Activated CD4-positive, alpha-beta T cell treated with anti-CD3 and anti-CD28 coated beads, Interleukin-2, amount 10 ng/mL, durations not matched to agents 24 days and 14 days (primary cell): ENCODE measurements around the gene ANGPTL7. TPM values are rescaled to one million over a fixed set of nuclear protein-coding genes. Genes with fewer than 3 reads are reported as not detected.

Source experiments
- DNase-seq: peaks from one replicate; pipeline ENCODE4 v3.0.0; 2022
- H3K27ac Mint-ChIP-seq: one replicate; pipeline ENCODE4 v1.8.0; 2022; ENCODE audit warnings: mild to moderate bottlenecking, mixed read lengths
- H3K27me3 Mint-ChIP-seq: one replicate; pipeline ENCODE4 v1.8.0; 2022; ENCODE audit warnings: mixed read lengths
- H3K36me3 Mint-ChIP-seq: one replicate; pipeline ENCODE4 v1.8.0; 2022; ENCODE audit warnings: low read depth, mild to moderate bottlenecking, mixed read lengths
- H3K4me1 Mint-ChIP-seq: one replicate; pipeline ENCODE4 v1.8.0; 2021; ENCODE audit warnings: mixed read lengths
- H3K4me3 Mint-ChIP-seq: one replicate; pipeline ENCODE4 v1.8.0; 2022; ENCODE audit warnings: mild to moderate bottlenecking, moderate library complexity, mixed read lengths
- H3K9me3 Mint-ChIP-seq: one replicate; pipeline ENCODE4 v1.8.0; 2021; ENCODE audit warnings: mixed read lengths
- intact Hi-C: fragments of 100-400 bp; cut with micrococcal nuclease; formaldehyde crosslinking; loops from one replicate; pipeline ENCODE4 v1.15.1; 2023
- total RNA-seq: library from RNA; stranded (reverse); gene quantifications from 2 replicates; pipeline ENCODE4 v1.2.3, GENCODE V29; 2022

The ANGPTL7 gene
- not detected in 2 replicates for total RNA-seq

- peaks cover 14% of the 10 kb centered on the region for H3K36me3 Mint-ChIP-seq
- no peaks in the 10 kb centered on the region for H3K27me3 Mint-ChIP-seq
- intact Hi-C loops, result no loop called here
- no peak within 1 kb of the TSS for H3K27ac Mint-ChIP-seq
- no peak for DNase-seq
- H3K4me1 Mint-ChIP-seq, result peaks cover 2% of the 10 kb centered on the region
- H3K9me3 Mint-ChIP-seq, result no peaks in the 10 kb centered on the region
- no peak within 1 kb of the TSS for H3K4me3 Mint-ChIP-seq
These were observed at the start of gene ANGPTL7 for GRCh38 chr1:11188858-11189451. ANGPTL7 (plus strand) TSS chr1:11189355; CDS start chr1:11189580, 225 bp downstream.

GRCh38 chr1:11142618-11143391 lies 46.4 kb upstream of the ANGPTL7 start:
- peaks cover 12% of the 10 kb centered on the region for H3K4me1 Mint-ChIP-seq
- no peaks in the 10 kb centered on the region for H3K9me3 Mint-ChIP-seq
- no peaks in the 10 kb centered on the region for H3K27me3 Mint-ChIP-seq
- H3K27ac Mint-ChIP-seq, result peak overlapping the region; percentile 92
- peaks cover 34% of the 10 kb centered on the region for H3K36me3 Mint-ChIP-seq
- no peak for DNase-seq
- intact Hi-C loops, result no loop called here
- H3K4me3 Mint-ChIP-seq, result no peak overlapping the region

- Mint-ChIP-seq H3K27me3 (no peaks in the 10 kb centered on the region), H3K4me1 (peaks cover 12% of the 10 kb centered on the region), H3K4me3 (no peak overlapping the region), H3K27ac (peak overlapping the region; percentile 92), H3K9me3 (no peaks in the 10 kb centered on the region), H3K36me3 (peaks cover 34% of the 10 kb centered on the region)
- DNase-seq, result no peak
- intact Hi-C loops, result no loop called here
These were observed 45.8 kb upstream of the ANGPTL7 start for GRCh38 chr1:11143401-11143800.

GRCh38 chr1:11143907-11144306 lies 45.2 kb upstream of the ANGPTL7 start:
- H3K27ac Mint-ChIP-seq, result peak overlapping the region; percentile 92
- intact Hi-C loops, result no loop called here
- H3K4me1 Mint-ChIP-seq, result peaks cover 12% of the 10 kb centered on the region
- no peaks in the 10 kb centered on the region for H3K27me3 Mint-ChIP-seq
- DNase-seq, result no peak
- peak overlapping the region; percentile 30 for H3K4me3 Mint-ChIP-seq
- H3K36me3 Mint-ChIP-seq, result peaks cover 28% of the 10 kb centered on the region
- no peaks in the 10 kb centered on the region for H3K9me3 Mint-ChIP-seq

GRCh38 chr1:11144570-11145256 lies 44.4 kb upstream of the ANGPTL7 start:
- Mint-ChIP-seq H3K27me3 (no peaks in the 10 kb centered on the region), H3K4me1 (peaks cover 12% of the 10 kb centered on the region), H3K9me3 (no peaks in the 10 kb centered on the region), H3K4me3 (no peak overlapping the region), H3K36me3 (peaks cover 24% of the 10 kb centered on the region), H3K27ac (no peak overlapping the region)
- DNase-seq, result no peak
- intact Hi-C loops, result no loop called here

GRCh38 chr1:11145741-11146140 lies 43.4 kb upstream of the ANGPTL7 start:
- H3K4me1 Mint-ChIP-seq, result peaks cover 12% of the 10 kb centered on the region
- H3K36me3 Mint-ChIP-seq, result peaks cover 24% of the 10 kb centered on the region
- no peaks in the 10 kb centered on the region for H3K9me3 Mint-ChIP-seq
- no peaks in the 10 kb centered on the region for H3K27me3 Mint-ChIP-seq
- intact Hi-C loops, result no loop called here
- H3K27ac Mint-ChIP-seq, result no peak overlapping the region
- DNase-seq, result no peak
- no peak overlapping the region for H3K4me3 Mint-ChIP-seq

- Mint-ChIP-seq H3K4me3 (no peak overlapping the region), H3K36me3 (peaks cover 29% of the 10 kb centered on the region), H3K9me3 (no peaks in the 10 kb centered on the region), H3K4me1 (peaks cover 12% of the 10 kb centered on the region), H3K27ac (no peak overlapping the region), H3K27me3 (no peaks in the 10 kb centered on the region)
- intact Hi-C loops, result no loop called here
- DNase-seq, result no peak
These were observed 41.9 kb upstream of the ANGPTL7 start for GRCh38 chr1:11147197-11147770.

- Mint-ChIP-seq H3K27ac (no peak overlapping the region), H3K27me3 (no peaks in the 10 kb centered on the region), H3K4me3 (no peak overlapping the region), H3K9me3 (no peaks in the 10 kb centered on the region), H3K4me1 (no peaks in the 10 kb centered on the region), H3K36me3 (peaks cover 24% of the 10 kb centered on the region)
- intact Hi-C loops, result no loop called here
- DNase-seq, result no peak
These were observed 38.8 kb upstream of the ANGPTL7 start for GRCh38 chr1:11150326-11150725.

- intact Hi-C loops, result no loop called here
- Mint-ChIP-seq H3K36me3 (peaks cover 22% of the 10 kb centered on the region), H3K27ac (no peak overlapping the region), H3K27me3 (no peaks in the 10 kb centered on the region), H3K4me1 (no peaks in the 10 kb centered on the region), H3K9me3 (no peaks in the 10 kb centered on the region), H3K4me3 (no peak overlapping the region)
- no peak for DNase-seq
These were observed 38.0 kb upstream of the ANGPTL7 start for GRCh38 chr1:11151114-11151513.

- intact Hi-C loops, result no loop called here
- no peaks in the 10 kb centered on the region for H3K27me3 Mint-ChIP-seq
- H3K9me3 Mint-ChIP-seq, result no peaks in the 10 kb centered on the region
- DNase-seq, result no peak
- H3K4me1 Mint-ChIP-seq, result peaks cover 7% of the 10 kb centered on the region
- no peak overlapping the region for H3K4me3 Mint-ChIP-seq
- H3K27ac Mint-ChIP-seq, result no peak overlapping the region
- H3K36me3 Mint-ChIP-seq, result peaks cover 25% of the 10 kb centered on the region
These were observed 37.1 kb upstream of the ANGPTL7 start for GRCh38 chr1:11151826-11152612.

GRCh38 chr1:11152755-11153154 lies 36.4 kb upstream of the ANGPTL7 start:
- Mint-ChIP-seq H3K4me1 (peaks cover 10% of the 10 kb centered on the region), H3K4me3 (no peak overlapping the region), H3K36me3 (peaks cover 24% of the 10 kb centered on the region), H3K27ac (no peak overlapping the region), H3K9me3 (no peaks in the 10 kb centered on the region), H3K27me3 (no peaks in the 10 kb centered on the region)
- intact Hi-C loops, result no loop called here
- no peak for DNase-seq

- intact Hi-C loops, result no loop called here
- no peak overlapping the region for H3K27ac Mint-ChIP-seq
- H3K4me1 Mint-ChIP-seq, result peaks cover 11% of the 10 kb centered on the region
- peaks cover 23% of the 10 kb centered on the region for H3K36me3 Mint-ChIP-seq
- H3K4me3 Mint-ChIP-seq, result no peak overlapping the region
- H3K9me3 Mint-ChIP-seq, result no peaks in the 10 kb centered on the region
- H3K27me3 Mint-ChIP-seq, result no peaks in the 10 kb centered on the region
- DNase-seq, result no peak
These were observed 36.0 kb upstream of the ANGPTL7 start for GRCh38 chr1:11153184-11153583.

- no peak overlapping the region for H3K4me3 Mint-ChIP-seq
- peaks cover 15% of the 10 kb centered on the region for H3K4me1 Mint-ChIP-seq
These were observed 32.7 kb upstream of the ANGPTL7 start for GRCh38 chr1:11156441-11156840.

More at GRCh38 chr1:11156441-11156840, 32.7 kb upstream of the ANGPTL7 start:
- no peaks in the 10 kb centered on the region for H3K27me3 Mint-ChIP-seq
- intact Hi-C loops, result no loop called here
- H3K27ac Mint-ChIP-seq, result peak overlapping the region; percentile 74
- no peak for DNase-seq
- H3K36me3 Mint-ChIP-seq, result peaks cover 22% of the 10 kb centered on the region
- no peaks in the 10 kb centered on the region for H3K9me3 Mint-ChIP-seq
